C4-2B (cell line): ENCODE data around the gene SPATA3.
"Not testable (repeated sequence)": the region's sequence is repeated elsewhere in the genome, so short reads cannot be mapped to it uniquely, and the experiment has no call there.

Experiments
- H3K27ac ChIP-seq: fragments of 450-650 bp; 2 replicates; pipeline ENCODE4 v1.5.1; 2017
- ZFX ChIP-seq: fragments of 450-650 bp; IDR thresholded peaks from 2 replicates; pipeline ENCODE4 v1.6.1; 2017
- TF ChIP-seq, protein P1 (sequence below): fragments of 450-650 bp; conservative IDR thresholded peaks from 2 replicates; pipeline ENCODE4 v1.5.1; 2017; ENCODE audit warnings: mild to moderate bottlenecking

Gene SPATA3

DNA sequence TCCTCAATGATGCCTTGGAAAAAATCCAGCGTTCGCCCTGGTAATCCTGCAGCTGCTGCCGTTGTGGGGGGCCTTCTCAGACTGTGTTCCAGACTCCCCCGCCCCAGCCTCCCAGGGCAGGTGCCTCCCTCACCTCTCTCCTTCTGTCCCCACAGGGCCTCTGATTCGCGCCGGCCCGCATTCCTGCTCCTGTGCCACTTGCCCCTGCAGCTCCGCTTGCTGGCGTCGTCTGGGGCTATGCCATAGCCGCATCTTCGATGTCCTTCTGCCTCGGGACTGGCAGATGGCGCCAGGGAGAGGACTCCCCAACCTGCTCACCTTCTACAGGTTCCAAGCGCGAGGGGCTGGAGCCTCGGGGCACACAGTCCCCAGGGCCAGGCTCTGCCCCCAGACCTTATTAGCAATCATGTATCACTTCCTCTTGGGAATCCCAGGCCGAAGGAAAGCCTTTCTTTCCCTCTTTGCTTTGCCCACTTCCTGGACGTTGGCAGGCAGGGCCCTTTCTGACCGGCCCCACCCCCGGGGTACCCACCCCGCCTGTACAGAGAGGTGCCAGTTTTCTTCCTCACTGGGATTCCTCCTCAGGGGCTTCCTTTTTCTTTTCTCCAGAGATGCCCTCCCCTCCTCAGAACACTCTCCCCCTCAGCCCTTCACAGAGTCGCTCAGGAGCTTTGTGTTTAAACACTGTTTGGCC lies 4.4 kb downstream of the SPATA3 start:
- TF ChIP-seq ZFX = no peak
- TF ChIP-seq, protein P1, sequence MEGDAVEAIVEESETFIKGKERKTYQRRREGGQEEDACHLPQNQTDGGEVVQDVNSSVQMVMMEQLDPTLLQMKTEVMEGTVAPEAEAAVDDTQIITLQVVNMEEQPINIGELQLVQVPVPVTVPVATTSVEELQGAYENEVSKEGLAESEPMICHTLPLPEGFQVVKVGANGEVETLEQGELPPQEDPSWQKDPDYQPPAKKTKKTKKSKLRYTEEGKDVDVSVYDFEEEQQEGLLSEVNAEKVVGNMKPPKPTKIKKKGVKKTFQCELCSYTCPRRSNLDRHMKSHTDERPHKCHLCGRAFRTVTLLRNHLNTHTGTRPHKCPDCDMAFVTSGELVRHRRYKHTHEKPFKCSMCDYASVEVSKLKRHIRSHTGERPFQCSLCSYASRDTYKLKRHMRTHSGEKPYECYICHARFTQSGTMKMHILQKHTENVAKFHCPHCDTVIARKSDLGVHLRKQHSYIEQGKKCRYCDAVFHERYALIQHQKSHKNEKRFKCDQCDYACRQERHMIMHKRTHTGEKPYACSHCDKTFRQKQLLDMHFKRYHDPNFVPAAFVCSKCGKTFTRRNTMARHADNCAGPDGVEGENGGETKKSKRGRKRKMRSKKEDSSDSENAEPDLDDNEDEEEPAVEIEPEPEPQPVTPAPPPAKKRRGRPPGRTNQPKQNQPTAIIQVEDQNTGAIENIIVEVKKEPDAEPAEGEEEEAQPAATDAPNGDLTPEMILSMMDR = no peak
- no peak overlapping the region for H3K27ac ChIP-seq

DNA sequence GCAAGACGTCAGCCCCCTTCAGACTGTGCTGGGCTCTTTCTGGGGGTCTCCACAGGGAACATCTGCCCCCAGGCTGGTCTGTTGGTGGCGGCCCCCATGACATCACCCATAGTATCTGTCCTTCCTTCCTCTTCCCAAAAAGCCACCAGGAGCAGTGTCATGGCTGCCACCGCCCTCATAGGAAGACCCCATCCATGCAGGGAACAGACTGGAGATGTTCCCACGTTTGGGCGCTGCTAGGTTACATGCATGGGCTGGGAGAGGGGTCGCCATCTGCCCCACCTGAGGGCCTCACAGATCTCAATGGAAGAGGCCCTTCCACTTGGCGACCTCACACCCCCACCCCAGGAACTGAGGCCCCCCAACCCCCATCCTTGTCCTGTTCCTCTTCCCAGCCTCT lies 5.1 kb downstream of the SPATA3 start:
- TF ChIP-seq, protein P1 = no peak
- no peak for TF ChIP-seq ZFX
- no peak overlapping the region for H3K27ac ChIP-seq

DNA sequence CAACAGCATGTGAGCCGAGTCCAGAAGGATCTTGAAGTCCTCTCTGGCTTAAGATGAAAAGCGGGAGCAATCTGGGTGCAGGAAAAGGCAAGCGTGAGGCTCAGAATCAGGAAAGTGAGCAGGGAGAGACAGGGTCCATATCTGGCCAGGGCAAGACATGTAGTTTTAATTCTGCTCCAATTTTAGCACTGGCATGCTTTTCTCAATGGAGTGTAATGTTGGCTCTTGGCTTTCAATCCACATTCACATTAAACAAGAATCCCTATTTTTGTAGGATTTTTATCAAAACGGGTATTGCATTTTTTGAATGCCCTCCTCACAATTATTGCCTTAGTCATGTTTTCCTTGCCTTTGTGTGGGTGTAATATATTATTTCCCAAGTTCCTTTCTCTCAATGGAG lies 6.0 kb downstream of the SPATA3 start:
- TF ChIP-seq, protein P1 = no peak
- no peak for TF ChIP-seq ZFX
- no peak overlapping the region for H3K27ac ChIP-seq

DNA sequence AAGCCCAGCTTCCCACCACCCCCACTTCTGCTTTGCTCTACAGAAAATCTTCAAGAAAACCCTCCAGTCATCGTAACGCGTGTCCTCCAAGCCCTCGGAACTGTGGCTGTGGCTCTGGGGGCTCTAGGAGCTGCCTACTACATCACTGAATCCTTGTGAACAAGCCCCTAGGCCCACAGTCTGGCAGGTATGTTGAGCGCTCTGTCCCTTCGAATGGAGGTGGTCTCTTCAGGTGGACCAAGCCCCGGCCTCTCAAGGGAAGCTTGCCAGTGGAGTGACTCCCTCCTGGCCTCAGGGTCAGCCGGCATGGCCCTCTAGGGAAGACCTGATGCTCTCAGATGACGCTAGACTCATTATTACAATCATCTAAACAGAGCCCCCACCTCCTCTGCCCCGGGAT lies 6.7 kb downstream of the SPATA3 start:
- no peak overlapping the region for H3K27ac ChIP-seq
- TF ChIP-seq, protein P1 = no peak
- no peak for TF ChIP-seq ZFX

DNA sequence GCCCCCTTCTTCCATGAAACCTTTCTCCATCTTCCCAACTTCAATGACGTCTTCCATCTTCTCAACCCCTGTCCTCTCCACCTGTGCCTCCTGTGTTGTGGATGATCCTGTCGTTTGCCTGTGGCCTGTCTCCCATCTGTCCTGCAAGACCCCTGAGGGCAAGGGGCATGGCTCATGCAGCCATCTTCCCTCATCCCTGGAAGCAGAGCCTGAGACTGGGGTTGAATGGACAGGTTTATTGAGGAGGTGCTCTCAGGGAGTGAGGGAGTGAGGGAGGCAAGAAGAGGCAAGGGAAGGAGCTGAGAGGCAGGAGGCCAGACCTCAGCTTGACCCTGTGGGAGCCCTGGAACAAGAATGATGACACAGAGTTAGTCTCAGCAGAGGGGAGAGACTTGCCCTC lies 7.3 kb downstream of the SPATA3 start:
- no peak for TF ChIP-seq ZFX
- TF ChIP-seq, protein P1 = no peak
- no peak overlapping the region for H3K27ac ChIP-seq

DNA sequence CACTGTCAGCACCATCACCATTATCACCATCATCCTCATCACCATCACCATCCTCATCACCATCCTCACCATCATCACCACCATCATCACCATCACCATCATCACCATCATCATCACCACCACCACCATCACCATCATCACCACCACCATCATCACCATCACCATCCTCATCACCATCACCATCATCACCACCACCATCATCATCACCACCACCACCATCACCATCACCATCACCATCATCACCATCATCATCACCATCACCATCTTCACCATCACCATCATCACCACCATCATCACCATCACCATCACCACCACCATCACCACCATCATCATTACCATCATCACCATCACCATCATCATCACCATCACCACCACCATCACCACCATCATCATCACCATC lies 9.0 kb downstream of the SPATA3 start:
- not testable (repeated sequence) for H3K27ac ChIP-seq

DNA sequence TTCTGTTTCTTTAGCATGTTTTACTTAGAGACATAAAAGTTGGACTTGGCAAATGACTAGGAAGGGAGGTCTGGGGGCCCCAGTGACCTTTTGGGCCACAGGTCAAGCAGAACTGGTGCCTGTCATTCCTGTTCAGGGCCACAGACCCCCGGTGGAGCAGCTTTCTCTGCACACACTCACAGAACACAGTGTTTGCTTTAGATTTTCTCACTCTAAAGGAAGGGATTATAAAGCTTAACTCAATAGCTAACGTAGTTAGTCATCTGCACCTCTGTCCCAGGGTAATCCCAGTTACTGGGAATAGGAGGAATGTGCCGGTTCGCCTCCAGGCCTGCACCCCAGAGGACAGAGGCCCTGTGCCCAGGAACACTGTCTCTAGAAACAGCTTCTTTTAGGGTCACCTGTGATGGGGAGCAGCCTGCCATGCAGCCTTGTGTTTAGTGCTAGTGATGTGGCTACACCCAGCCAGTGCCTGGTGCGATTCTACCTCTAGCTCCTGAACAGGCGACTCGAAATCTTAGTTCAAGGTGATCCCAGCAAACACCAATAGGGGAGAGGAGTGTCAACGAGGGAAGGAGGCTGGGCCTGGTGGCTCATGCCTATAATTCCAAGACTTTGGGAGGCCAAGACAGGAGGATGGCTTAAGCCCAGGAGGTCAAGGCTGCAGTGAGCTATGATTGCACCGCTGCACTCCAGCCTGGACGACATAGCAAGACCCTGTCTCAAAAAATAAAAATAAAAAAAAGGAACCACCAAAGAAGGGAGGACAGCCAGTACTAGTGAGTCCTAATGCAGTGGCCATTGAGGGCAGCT lies 11.6 kb downstream of the SPATA3 start:
- TF ChIP-seq, protein P1 = no peak
- no peak for TF ChIP-seq ZFX
- H3K27ac ChIP-seq = no peak overlapping the region

DNA sequence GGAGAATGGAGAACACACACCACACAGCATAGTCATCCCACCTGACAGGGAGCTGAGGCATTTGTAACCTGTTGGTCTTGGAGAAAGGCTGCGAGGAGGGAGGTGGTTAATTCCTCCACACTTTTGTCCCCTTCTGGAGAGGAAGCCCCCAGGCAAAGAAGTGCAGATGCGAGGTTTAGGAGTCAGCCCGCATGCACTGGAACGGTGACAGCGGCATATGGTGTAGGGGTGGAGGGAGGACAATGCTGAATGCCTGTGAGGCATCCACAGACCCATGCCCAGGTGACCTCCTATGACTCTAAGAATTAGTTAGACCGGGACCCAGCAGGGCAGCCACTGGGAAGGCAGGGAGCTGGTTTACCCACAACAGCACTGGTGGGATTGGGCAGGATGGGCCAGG lies 12.2 kb downstream of the SPATA3 start:
- TF ChIP-seq, protein P1 = no peak
- TF ChIP-seq ZFX = no peak
- no peak overlapping the region for H3K27ac ChIP-seq
